Measurements from ENCODE around the gene SYTL2.

GRCh38 chr11:85750646-85751045 is 60.3 kb downstream of the SYTL2 start:
- TF ChIP-seq EZH2 (IDR thresholded peaks at IDR 0.05; ENCODE audit: borderline replicate concordance) (no peak), CTCF (IDR thresholded peaks at IDR 0.05; ENCODE audit: poor library complexity) (no peak), EZH2phosphoT487 (IDR thresholded peaks at IDR 0.05; ENCODE audit: low read depth, severe bottlenecking, unreplicated experiment) (no peak)
